Activated T-helper 2 cell treated with anti-CD3 and anti-CD28 coated beads, Interferon-gamma antibody, Interleukin-2, Interleukin-4, amounts not matched to agents 10 μg/mL and 5 μg/mL and 100 μg/mL, durations not matched to agents 14 hours and 24 hours and 36 hours (primary cell): ENCODE results near the gene PARM1. TPM values are rescaled to one million over a fixed set of nuclear protein-coding genes. Genes with fewer than 3 reads are reported as not detected.

ENCODE experiments used
- DNase-seq: peaks from one replicate; pipeline ENCODE4 v3.0.0; 2021; ENCODE audit warnings: low spot score
- H3K27ac Mint-ChIP-seq: one replicate; pipeline ENCODE4 v1.8.0; 2021; ENCODE audit warnings: mixed read lengths
- H3K27me3 Mint-ChIP-seq: one replicate; pipeline ENCODE4 v1.8.0; 2021; ENCODE audit warnings: low read depth, mixed read lengths
- H3K36me3 Mint-ChIP-seq: one replicate; pipeline ENCODE4 v1.8.0; 2021; ENCODE audit warnings: low read depth, mixed read lengths
- H3K4me1 Mint-ChIP-seq: one replicate; pipeline ENCODE4 v1.8.0; 2021; ENCODE audit warnings: low read depth, mixed read lengths
- H3K4me3 Mint-ChIP-seq: one replicate; pipeline ENCODE4 v1.8.0; 2021; ENCODE audit warnings: low read depth, mild to moderate bottlenecking, moderate library complexity, mixed read lengths
- H3K9me3 Mint-ChIP-seq: one replicate; pipeline ENCODE4 v1.8.0; 2021; ENCODE audit warnings: mixed read lengths
- intact Hi-C: fragments of 100-400 bp; cut with micrococcal nuclease; formaldehyde crosslinking; loops from one replicate; pipeline ENCODE4 v1.15.1; 2023
- total RNA-seq: library from RNA; stranded (reverse); gene quantifications from 2 replicates; pipeline ENCODE4 v1.2.3, GENCODE V29; 2022

The PARM1 gene
- total RNA-seq, 1 donor from 2014 or later, result not detected

GRCh38 chr4:74947798-74948197 is 14.9 kb downstream of the PARM1 start:
- intact Hi-C loops, result no loop called here
- H3K27ac Mint-ChIP-seq, result no peak overlapping the region
- H3K9me3 Mint-ChIP-seq, result no peaks in the 10 kb centered on the region
- no peak for DNase-seq
- no peaks in the 10 kb centered on the region for H3K27me3 Mint-ChIP-seq
- no peak overlapping the region for H3K4me3 Mint-ChIP-seq
- no peaks in the 10 kb centered on the region for H3K4me1 Mint-ChIP-seq
- no peaks in the 10 kb centered on the region for H3K36me3 Mint-ChIP-seq

- no peak overlapping the region for H3K4me3 Mint-ChIP-seq
- no peaks in the 10 kb centered on the region for H3K36me3 Mint-ChIP-seq
- H3K27me3 Mint-ChIP-seq, result no peaks in the 10 kb centered on the region
- no peaks in the 10 kb centered on the region for H3K9me3 Mint-ChIP-seq
- intact Hi-C loops, result no loop called here
- H3K27ac Mint-ChIP-seq, result no peak overlapping the region
- no peaks in the 10 kb centered on the region for H3K4me1 Mint-ChIP-seq
- DNase-seq, result no peak
Measured at GRCh38 chr4:74948236-74948635, 15.3 kb downstream of the PARM1 start.

- intact Hi-C loops, result no loop called here
- H3K4me3 Mint-ChIP-seq, result no peak overlapping the region
- H3K4me1 Mint-ChIP-seq, result no peaks in the 10 kb centered on the region
- no peak for DNase-seq
- no peak overlapping the region for H3K27ac Mint-ChIP-seq
- H3K9me3 Mint-ChIP-seq, result no peaks in the 10 kb centered on the region
- H3K36me3 Mint-ChIP-seq, result no peaks in the 10 kb centered on the region
- H3K27me3 Mint-ChIP-seq, result no peaks in the 10 kb centered on the region
Measured at GRCh38 chr4:74950200-74950599, 17.3 kb downstream of the PARM1 start.

GRCh38 chr4:74950882-74951281 is 18.0 kb downstream of the PARM1 start:
- intact Hi-C loops, result no loop called here

GRCh38 chr4:74953647-74954046 is 20.7 kb downstream of the PARM1 start:
- H3K9me3 Mint-ChIP-seq, result no peaks in the 10 kb centered on the region

More at GRCh38 chr4:74950882-74951281, 18.0 kb downstream of the PARM1 start:
- Mint-ChIP-seq H3K4me1 (no peaks in the 10 kb centered on the region), H3K27me3 (no peaks in the 10 kb centered on the region), H3K36me3 (no peaks in the 10 kb centered on the region), H3K4me3 (no peak overlapping the region), H3K27ac (no peak overlapping the region), H3K9me3 (no peaks in the 10 kb centered on the region)
- DNase-seq, result no peak

GRCh38 chr4:74958881-74959280 is 26.0 kb downstream of the PARM1 start:
- no peak overlapping the region for H3K4me3 Mint-ChIP-seq
- H3K27ac Mint-ChIP-seq, result no peak overlapping the region
- H3K36me3 Mint-ChIP-seq, result no peaks in the 10 kb centered on the region
- no peak for DNase-seq
- no peaks in the 10 kb centered on the region for H3K4me1 Mint-ChIP-seq
- no peaks in the 10 kb centered on the region for H3K27me3 Mint-ChIP-seq
- no peaks in the 10 kb centered on the region for H3K9me3 Mint-ChIP-seq
- intact Hi-C loops, result no loop called here

More at GRCh38 chr4:74953647-74954046, 20.7 kb downstream of the PARM1 start:
- Mint-ChIP-seq H3K27me3 (no peaks in the 10 kb centered on the region), H3K4me3 (no peak overlapping the region), H3K4me1 (no peaks in the 10 kb centered on the region), H3K27ac (no peak overlapping the region), H3K36me3 (no peaks in the 10 kb centered on the region)
- no peak for DNase-seq
- intact Hi-C loops, result no loop called here

GRCh38 chr4:74961230-74961629 is 28.3 kb downstream of the PARM1 start:
- no peak overlapping the region for H3K4me3 Mint-ChIP-seq
- no peaks in the 10 kb centered on the region for H3K36me3 Mint-ChIP-seq
- H3K4me1 Mint-ChIP-seq, result no peaks in the 10 kb centered on the region
- no peaks in the 10 kb centered on the region for H3K9me3 Mint-ChIP-seq
- intact Hi-C loops, result no loop called here
- H3K27ac Mint-ChIP-seq, result no peak overlapping the region
- H3K27me3 Mint-ChIP-seq, result no peaks in the 10 kb centered on the region
- DNase-seq, result no peak

- H3K27ac Mint-ChIP-seq, result no peak overlapping the region
- no peaks in the 10 kb centered on the region for H3K27me3 Mint-ChIP-seq
Measured at GRCh38 chr4:74962584-74962983, 29.7 kb downstream of the PARM1 start.

GRCh38 chr4:74964311-74964710 is 31.4 kb downstream of the PARM1 start:
- H3K27me3 Mint-ChIP-seq, result no peaks in the 10 kb centered on the region
- no peak overlapping the region for H3K27ac Mint-ChIP-seq
- H3K4me1 Mint-ChIP-seq, result no peaks in the 10 kb centered on the region
- intact Hi-C loops, result no loop called here
- no peaks in the 10 kb centered on the region for H3K9me3 Mint-ChIP-seq
- DNase-seq, result no peak
- H3K36me3 Mint-ChIP-seq, result no peaks in the 10 kb centered on the region
- no peak overlapping the region for H3K4me3 Mint-ChIP-seq

More at GRCh38 chr4:74962584-74962983, 29.7 kb downstream of the PARM1 start:
- H3K9me3 Mint-ChIP-seq, result no peaks in the 10 kb centered on the region
- H3K4me1 Mint-ChIP-seq, result no peaks in the 10 kb centered on the region
- no peak overlapping the region for H3K4me3 Mint-ChIP-seq
- no peaks in the 10 kb centered on the region for H3K36me3 Mint-ChIP-seq
- no peak for DNase-seq
- intact Hi-C loops, result no loop called here

- no peaks in the 10 kb centered on the region for H3K4me1 Mint-ChIP-seq
- intact Hi-C loops, result no loop called here
Measured at GRCh38 chr4:74967324-74967723, 34.4 kb downstream of the PARM1 start.

GRCh38 chr4:74968456-74969164 is 35.7 kb downstream of the PARM1 start:
- intact Hi-C loops, result no loop called here
- no peak overlapping the region for H3K4me3 Mint-ChIP-seq
- no peaks in the 10 kb centered on the region for H3K36me3 Mint-ChIP-seq
- no peak overlapping the region for H3K27ac Mint-ChIP-seq
- H3K4me1 Mint-ChIP-seq, result no peaks in the 10 kb centered on the region
- no peaks in the 10 kb centered on the region for H3K9me3 Mint-ChIP-seq
- H3K27me3 Mint-ChIP-seq, result no peaks in the 10 kb centered on the region
- no peak for DNase-seq

More at GRCh38 chr4:74967324-74967723, 34.4 kb downstream of the PARM1 start:
- Mint-ChIP-seq H3K27ac (no peak overlapping the region), H3K36me3 (no peaks in the 10 kb centered on the region), H3K27me3 (no peaks in the 10 kb centered on the region), H3K9me3 (no peaks in the 10 kb centered on the region), H3K4me3 (no peak overlapping the region)
- no peak for DNase-seq

- Mint-ChIP-seq H3K27me3 (no peaks in the 10 kb centered on the region), H3K4me3 (no peak overlapping the region), H3K27ac (no peak overlapping the region), H3K36me3 (no peaks in the 10 kb centered on the region), H3K9me3 (no peaks in the 10 kb centered on the region), H3K4me1 (no peaks in the 10 kb centered on the region)
- DNase-seq, result no peak
- intact Hi-C loops, result no loop called here
Measured at GRCh38 chr4:74969507-74970474, 36.9 kb downstream of the PARM1 start.

- Mint-ChIP-seq H3K4me3 (no peak overlapping the region), H3K9me3 (no peaks in the 10 kb centered on the region), H3K4me1 (no peaks in the 10 kb centered on the region), H3K27ac (no peak overlapping the region), H3K27me3 (no peaks in the 10 kb centered on the region), H3K36me3 (no peaks in the 10 kb centered on the region)
- intact Hi-C loops, result no loop called here
- no peak for DNase-seq
Measured at GRCh38 chr4:74970577-74970976, 37.7 kb downstream of the PARM1 start.
